Adrenal gland (tissue), 12 donors: ENCODE data around the gene SAMM50. TPM values are rescaled to one million over a fixed set of nuclear protein-coding genes. Genes with fewer than 3 reads are reported as not detected.
A peak's percentile ranks its signal among the peaks of the same experiment; 100 is the strongest.

Source experiments
- DNase-seq, 7 donors: peaks; one replicate each; pipeline ENCODE4 v3.0.0-alpha.2; 2019 to 2020
- H3K27ac ChIP-seq, 5 donors: fragments of 200-600 bp; sonication (generic) in 4 of 5; 1 replicate in 3 of 5; 2 replicates in 2 of 5; pipeline versions ENCODE4 v1.5.1 to v1.8.0; 2016 to 2020; ENCODE audit warnings: mild to moderate bottlenecking in 1 of 5
- H3K27me3 ChIP-seq: fragments of 200-600 bp; 2 replicates; pipeline ENCODE4 v1.8.0; 2021
- H3K36me3 ChIP-seq, 2 donors: fragments of 200-600 bp; replicated peaks in 1 of 2; 1 replicate in 1 of 2; 2 replicates in 1 of 2; pipeline versions ENCODE4 v1.5.1 to v1.8.0; 2018 to 2022
- H3K4me1 ChIP-seq, 2 donors: fragments of 200-600 bp; replicated peaks in 1 of 2; 1 replicate in 1 of 2; 2 replicates in 1 of 2; pipeline versions ENCODE4 v1.5.1 to v1.8.0; 2018 to 2021
- H3K4me3 ChIP-seq, 4 donors: fragments of 200-600 bp; sonication (generic) in 3 of 4; one replicate each; pipeline ENCODE4 v1.5.1; 2016 to 2018
- H3K9me3 ChIP-seq, 3 donors: fragments of 200-600 bp; sonication (generic) in 1 of 3; replicated peaks in 1 of 3; 1 replicate in 2 of 3; 2 replicates in 1 of 3; pipeline versions ENCODE4 v1.5.1 to v1.8.0; 2016 to 2021
- CTCF ChIP-seq, 6 experiments: fragments of 450-650 bp in 4 of 6; fragments of 200-600 bp in 2 of 6; sonication (generic) in 1 of 6; IDR thresholded peaks; 1 replicate in 5 of 6; 2 replicates in 1 of 6; pipeline versions ENCODE4 v1.5.1 to v1.8.0; 2016 to 2021; ENCODE audit warnings: antibody characterized with exemption in 6 of 6, mild to moderate bottlenecking in 2 of 6, moderate library complexity in 1 of 6
- POLR2A ChIP-seq, 2 donors: fragments of 450-650 bp; IDR thresholded peaks; one replicate each; pipeline ENCODE4 v1.6.1; 2017; ENCODE audit warnings: antibody characterized with exemption in 2 of 2, mild to moderate bottlenecking in 2 of 2, moderate library complexity in 1 of 2
- WGBS, 4 donors: extraction: QIAGEN DNeasy Blood & Tissue Kit in 2 of 4; methylation state at CpG; one replicate each; pipeline versions ENCODE4 v1.1.5 to v1.1.7; 2013 to 2017; 5-methylcytosine and 5-hydroxymethylcytosine counted together
- intact Hi-C, 2 donors: fragments of 100-400 bp; cut with DNase I; formaldehyde crosslinking; loops; one replicate each; pipeline versions ENCODE4 v1.14.1 to v1.15.0; 2022 to 2023
- polyA plus RNA-seq, 3 donors: library from polyadenylated mRNA; stranded (reverse); fragments of 200-250 nt in 2 of 3; fragments of 350-450 nt in 1 of 3; fragmentation: Illumina TruSeq in 1 of 3; extraction: RNeasy Lipid Tissue Mini Kit (QIAGEN cat#74804) in 1 of 3; gene quantifications; one replicate each; pipeline ENCODE4 v1.2.3, GENCODE V29; 2013 to 2014
- total RNA-seq, 9 donors: library from RNA; depleted of rRNA in 4 of 9; stranded (reverse); fragments of >200 nt in 4 of 9; fragments of 120-200 nt in 1 of 9; fragmentation: NEBNext Ultra II Directional in 1 of 9; extraction: Animal tissue kit (Norgen Biotek cat#: 25700) in 1 of 9; gene quantifications; one replicate each; pipeline versions ENCODE4 v1.1.0 to v1.2.4, GENCODE V29; 2013 to 2023
- donor health status: healthy with polysubstance abuse.
- donor health status: Bipolar disorder and iron deficiency.
- donor health status: DM: yes; HTN: yes; CAD: no.
- donor health status: DM: no; HTN: no; CAD: no.
- donor health status: DM: no; HTN: no; CAD: no.
- donor health status: DM: yes; HTN: yes; CAD: no.

SAMM50 gene
- total and polyA plus RNA-seq, 12 donors = 15.8 to 91.5 (median 57.2) TPM

- 65 to 68% (median 67%) methylated on average over 10 to 11 of the region's 11 CpGs for WGBS, 4 donors
- peak in 6 of 7 donors; percentile 45 to 63 (median 56) for DNase-seq
- peaks cover 23 to 33% of the 10 kb centered on the region in 2 donors for H3K4me1 ChIP-seq
- H3K27me3 ChIP-seq = no peaks in the 10 kb centered on the region
- no peaks in the 10 kb centered on the region for H3K9me3 ChIP-seq
- H3K27ac ChIP-seq = no peak overlapping the region
- H3K4me3 ChIP-seq = no peak overlapping the region
- intact Hi-C loops = no loop called here
- TF ChIP-seq CTCF (IDR thresholded peaks at IDR 0.05) (no peak), POLR2A (IDR thresholded peaks at IDR 0.05) (no peak)
- H3K36me3 ChIP-seq = no peaks in the 10 kb centered on the region
Measured at GRCh38 chr22:43957871-43958270, 2.6 kb downstream of the SAMM50 start.

GRCh38 chr22:43964314-43964857 lies 9.1 kb downstream of the SAMM50 start:
- 93 to 97% (median 95%) methylated on average over 10 of the region's 10 CpGs for WGBS, 4 donors

GRCh38 chr22:43967069-43967468 lies 11.8 kb downstream of the SAMM50 start:
- no peak overlapping the region for H3K27ac ChIP-seq
- no peaks in the 10 kb centered on the region for H3K9me3 ChIP-seq
- H3K4me3 ChIP-seq = no peak overlapping the region
- TF ChIP-seq POLR2A (IDR thresholded peaks at IDR 0.05) (no peak), CTCF (IDR thresholded peaks at IDR 0.05) (no peak)
- H3K27me3 ChIP-seq = no peaks in the 10 kb centered on the region
- no peak for DNase-seq
- WGBS, 4 donors = 88 to 96% (median 91%) methylated on average over 7 of the region's 7 CpGs
- peaks cover 0 to 72% of the 10 kb centered on the region in 2 donors for H3K36me3 ChIP-seq
- intact Hi-C loops = no loop called here
- peaks cover 0 to 6% of the 10 kb centered on the region in 2 donors for H3K4me1 ChIP-seq

More at GRCh38 chr22:43964314-43964857, 9.1 kb downstream of the SAMM50 start:
- DNase-seq = no peak
- intact Hi-C loops = no loop called here
- Histone ChIP-seq H3K27ac (no peak overlapping the region), H3K4me3 (no peak overlapping the region), H3K9me3 (no peaks in the 10 kb centered on the region), H3K27me3 (no peaks in the 10 kb centered on the region), H3K36me3 (peaks cover 0 to 61% of the 10 kb centered on the region in 2 donors), H3K4me1 (peaks cover 0 to 6% of the 10 kb centered on the region in 2 donors)
- TF ChIP-seq CTCF (IDR thresholded peaks at IDR 0.05) = no peak
- TF ChIP-seq POLR2A (IDR thresholded peaks at IDR 0.05) = no peak

GRCh38 chr22:43968614-43969013 lies 13.4 kb downstream of the SAMM50 start:
- H3K4me1 ChIP-seq = peaks cover 0 to 6% of the 10 kb centered on the region in 2 donors
- no peak for DNase-seq
- no peaks in the 10 kb centered on the region for H3K27me3 ChIP-seq
- H3K36me3 ChIP-seq = peaks cover 0 to 80% of the 10 kb centered on the region in 2 donors
- H3K27ac ChIP-seq = no peak overlapping the region
- no peaks in the 10 kb centered on the region for H3K9me3 ChIP-seq
- TF ChIP-seq CTCF (IDR thresholded peaks at IDR 0.05) (no peak), POLR2A (IDR thresholded peaks at IDR 0.05) (no peak)
- intact Hi-C loops = no loop called here
- H3K4me3 ChIP-seq = no peak overlapping the region
- WGBS, 4 donors = 96 to 98% (median 97%) methylated on average over 7 of the region's 7 CpGs
